Astrocyte (in vitro differentiated cells and primary cell): Measurements from ENCODE around the gene GEN1.

Experiments
- EZH2 ChIP-seq: IDR thresholded peaks from 2 replicates; pipeline ENCODE4 v1.6.1; 2012; ENCODE audit warnings: mild to moderate bottlenecking, low read length, inconsistent platforms; ENCODE audit not compliant: insufficient read depth
- TF ChIP-seq, protein P1 (sequence below): IDR thresholded peaks from 2 replicates; pipeline ENCODE4 v1.5.1; 2011; ENCODE audit warnings: low read depth, mild to moderate bottlenecking, inconsistent platforms, low read length, moderate library complexity; ENCODE audit not compliant: insufficient read depth

DNA sequence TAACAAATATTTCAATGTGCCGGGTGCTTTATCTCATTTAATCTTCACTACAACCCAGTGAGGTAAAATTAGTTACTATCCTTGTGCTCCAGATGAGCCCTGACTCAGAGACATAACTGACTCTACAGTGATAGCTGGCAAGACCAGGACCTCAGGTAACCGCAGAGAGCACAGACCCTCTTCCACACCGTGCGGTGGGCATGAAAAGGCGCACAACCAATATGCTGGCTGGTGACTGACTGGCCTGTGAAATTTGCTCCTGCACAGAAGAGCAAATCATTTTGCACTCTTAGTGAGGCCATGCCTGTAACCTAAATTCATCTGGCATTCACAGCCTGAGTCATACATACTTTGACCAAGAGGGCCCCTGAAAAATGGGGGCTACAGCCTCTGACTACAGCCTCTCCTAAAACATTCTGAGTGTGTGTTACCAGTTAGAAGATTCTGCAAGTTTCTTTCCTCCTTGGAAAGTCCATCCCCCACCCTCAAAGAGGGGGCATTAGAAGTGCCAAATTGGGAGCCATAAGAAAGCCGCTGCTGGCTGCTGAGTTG is 39.9 kb downstream of the GEN1 start:
- TF ChIP-seq, protein P1, sequence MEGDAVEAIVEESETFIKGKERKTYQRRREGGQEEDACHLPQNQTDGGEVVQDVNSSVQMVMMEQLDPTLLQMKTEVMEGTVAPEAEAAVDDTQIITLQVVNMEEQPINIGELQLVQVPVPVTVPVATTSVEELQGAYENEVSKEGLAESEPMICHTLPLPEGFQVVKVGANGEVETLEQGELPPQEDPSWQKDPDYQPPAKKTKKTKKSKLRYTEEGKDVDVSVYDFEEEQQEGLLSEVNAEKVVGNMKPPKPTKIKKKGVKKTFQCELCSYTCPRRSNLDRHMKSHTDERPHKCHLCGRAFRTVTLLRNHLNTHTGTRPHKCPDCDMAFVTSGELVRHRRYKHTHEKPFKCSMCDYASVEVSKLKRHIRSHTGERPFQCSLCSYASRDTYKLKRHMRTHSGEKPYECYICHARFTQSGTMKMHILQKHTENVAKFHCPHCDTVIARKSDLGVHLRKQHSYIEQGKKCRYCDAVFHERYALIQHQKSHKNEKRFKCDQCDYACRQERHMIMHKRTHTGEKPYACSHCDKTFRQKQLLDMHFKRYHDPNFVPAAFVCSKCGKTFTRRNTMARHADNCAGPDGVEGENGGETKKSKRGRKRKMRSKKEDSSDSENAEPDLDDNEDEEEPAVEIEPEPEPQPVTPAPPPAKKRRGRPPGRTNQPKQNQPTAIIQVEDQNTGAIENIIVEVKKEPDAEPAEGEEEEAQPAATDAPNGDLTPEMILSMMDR, result no peak
- no peak for TF ChIP-seq EZH2
